K562 (cell line): ENCODE data around the gene TTC6. TPM values are rescaled to one million over a fixed set of nuclear protein-coding genes. Genes with fewer than 3 reads are reported as not detected.

Experiments used
- ATAC-seq: fragments of 200-7000 bp; cut with Tn5 transposase; 3 replicates; pipeline ENCODE4 v1.9.1; 2020; ENCODE audit warnings: moderate library complexity
- BruUV-seq: library from RNA; stranded (reverse); fragments of 400-500 nt; replicated peaks from 2 replicates; lab custom pipeline; 2021; lab: Mats Ljungman, UMichigan
- CTCF ChIA-PET: fragments of 300-600 bp; formaldehyde crosslinking; extraction: SDS; loops from one replicate; lab custom pipeline; 2021; ENCODE audit warnings: low intra/inter-chr PET ratio; lab: Yijun Ruan, JAX
- POLR2A ChIA-PET: fragments of 300-600, 350-650 bp; sonication (Branson Sonifier 250); formaldehyde crosslinking; extraction: SDS; loops from one replicate; lab custom pipeline; 2021; ENCODE audit warnings: antibody characterized with exemption, inconsistent platforms; lab: Yijun Ruan, JAX
- DNase-seq, 4 experiments: peaks; one replicate each; pipeline versions ENCODE4 v3.0.0 to v3.0.0-alpha.2; 2011 to 2018; ENCODE audit warnings: low spot score in 3 of 4, mixed read lengths in 3 of 4; ENCODE audit errors: extremely low read depth in 1 of 4
- FAIRE-seq: peaks from 2 replicates; lab custom pipeline; 2011; peaks lifted over from hg19 to GRCh38; lab: Jason Lieb, UNC
- H2AFZ ChIP-seq: 2 replicates; pipeline ENCODE4 v1.6.0; 2011; ENCODE audit warnings: low read depth, low read length, control low read depth, inconsistent platforms
- H3K27ac ChIP-seq: fragments of 200-600 bp; 3 replicates; pipeline ENCODE4 v1.8.0; 2011; ENCODE audit warnings: low read depth, mild to moderate bottlenecking, control low read depth, inconsistent platforms, low read length, moderate library complexity, mixed read lengths; ENCODE audit errors: extremely low read depth
- H3K27me3 ChIP-seq, 2 experiments: fragments of 300-600 bp in 1 of 2; 2 replicates in 1 of 2; 3 replicates in 1 of 2; pipeline versions ENCODE4 v1.6.0 to v1.8.0; 2011; ENCODE audit warnings: inconsistent platforms in 2 of 2, low read length in 2 of 2, mild to moderate bottlenecking in 1 of 2, mixed read lengths in 1 of 2, moderate library complexity in 1 of 2; ENCODE audit not compliant: control insufficient read depth in 2 of 2, insufficient read depth in 2 of 2
- H3K36me3 ChIP-seq: fragments of 300-600 bp; 3 replicates; pipeline ENCODE4 v1.8.0; 2011; ENCODE audit warnings: mild to moderate bottlenecking, low read length, inconsistent platforms; ENCODE audit not compliant: control insufficient read depth, insufficient read depth
- H3K4me1 ChIP-seq, 2 experiments: fragments of 200-600 bp in 1 of 2; replicated peaks in 1 of 2; 2 replicates in 1 of 2; 3 replicates in 1 of 2; pipeline versions ENCODE4 v1.5.1 to v1.8.0; 2011; ENCODE audit warnings: inconsistent platforms in 2 of 2, low read length in 2 of 2, mild to moderate bottlenecking in 1 of 2, mixed read lengths in 1 of 2, moderate library complexity in 1 of 2; ENCODE audit not compliant: control insufficient read depth in 2 of 2, insufficient read depth in 2 of 2
- H3K4me2 ChIP-seq: 2 replicates; pipeline ENCODE4 v1.6.1; 2011; ENCODE audit warnings: low read length, control low read depth, inconsistent platforms, mixed read lengths; ENCODE audit not compliant: insufficient read depth
- H3K4me3 ChIP-seq: fragments of 200-600 bp; sonication (generic), shearing (Covaris generic); 2 replicates; pipeline ENCODE4 v1.5.1; 2016; ENCODE audit warnings: control low read depth, inconsistent platforms
- H3K79me2 ChIP-seq: fragments of 200-600 bp; 3 replicates; pipeline ENCODE4 v1.8.0; 2011; ENCODE audit warnings: low read length, inconsistent platforms; ENCODE audit not compliant: control insufficient read depth, insufficient read depth
- H3K9ac ChIP-seq, 2 experiments: 2 replicates each; pipeline versions ENCODE4 v1.6.0 to v1.6.1; 2011; ENCODE audit warnings: low read depth in 2 of 2, low read length in 2 of 2, control low read depth in 1 of 2, inconsistent platforms in 1 of 2, mild to moderate bottlenecking in 1 of 2, mixed read lengths in 1 of 2; ENCODE audit not compliant: insufficient read depth in 1 of 2
- H3K9me1 ChIP-seq: one replicate; pipeline ENCODE4 v1.6.0; 2011; ENCODE audit warnings: inconsistent platforms, mild to moderate bottlenecking, low read length, moderate library complexity; ENCODE audit not compliant: control insufficient read depth, insufficient read depth
- H3K9me3 ChIP-seq: replicated peaks from 2 replicates; pipeline ENCODE4 v1.5.1; 2011; ENCODE audit warnings: low read depth, low read length, inconsistent platforms; ENCODE audit not compliant: control insufficient read depth, insufficient read depth
- H4K20me1 ChIP-seq: replicated peaks from 2 replicates; pipeline ENCODE4 v1.6.1; 2011; ENCODE audit warnings: low read length, inconsistent platforms, mixed read lengths; ENCODE audit not compliant: control insufficient read depth, insufficient read depth
- POU5F1 ChIP-seq: fragments of 150-350 bp; IDR thresholded peaks from 2 replicates; pipeline ENCODE4 v1.6.1; 2014; ENCODE audit warnings: borderline replicate concordance, low read length, low read depth, mild to moderate bottlenecking; ENCODE audit not compliant: partially characterized antibody
- WGBS: fragments of 100-300 bp; shearing (Covaris generic); methylation state at CpG from one replicate; pipeline ENCODE4 v1.1.6; 2016; ENCODE audit warnings: low coverage, mixed read lengths; ENCODE audit not compliant: insufficient coverage; ENCODE audit errors: missing lambda C conversion rate; 5-methylcytosine and 5-hydroxymethylcytosine counted together
- in situ Hi-C: fragments of 300-500 bp; cut with MboI; formaldehyde crosslinking; loops from 4 replicates; pipeline ENCODE4 v1.15.0; 2018; ENCODE audit warnings: inconsistent platforms, mixed read lengths
- intact Hi-C: fragments of 100-400 bp; cut with micrococcal nuclease; formaldehyde crosslinking; loops from 2 replicates; pipeline ENCODE4 v1.14.2; 2022
- polyA plus RNA-seq, 8 experiments: library from polyadenylated mRNA; depleted of rRNA in 4 of 8; stranded (reverse) in 5 of 8; unstranded in 3 of 8; fragments of >200 nt; fragmentation: Nextera tagmentation in 2 of 8; fragmentation: Illumina TruSeq in 1 of 8; extraction: Ambion mirVana in 2 of 8; extraction: Trizol in 1 of 8; gene quantifications; 2 replicates each; pipeline versions ENCODE4 v1.2.1 to v1.2.3, GENCODE V29; 2011 to 2014; ENCODE audit warnings: inconsistent platforms in 1 of 8, missing spikeins in 1 of 8
- total RNA-seq, 7 experiments: library from RNA; depleted of rRNA in 6 of 7; stranded (reverse); fragments of >200 nt in 6 of 7; fragmentation: Illumina TruSeq in 2 of 7; extraction: Trizol in 2 of 7; gene quantifications; 2 replicates each; pipeline versions ENCODE4 v1.2.1 to v1.2.3, GENCODE V29; 2011 to 2021; ENCODE audit warnings: low replicate concordance in 1 of 7

Gene TTC6
- total and polyA plus RNA-seq, 9 of the 15 experiments (the other 6 are each of a cell fraction or from before 2014, with no cell fraction given) = 0.04 to 0.23 (median 0.08) TPM; not detected in 5

GRCh38 chr14:37597914-37598746 lies 2.7 kb downstream of the TTC6 start:
- Histone ChIP-seq H2AFZ (no peak overlapping the region), H3K27ac (no peak overlapping the region), H3K9me3 (no peaks in the 10 kb centered on the region; the same call in 1 of the 2 replicates), H3K4me3 (no peak overlapping the region), H3K36me3 (no peaks in the 10 kb centered on the region), H4K20me1 (no peaks in the 10 kb centered on the region), H3K27me3 (peaks cover 11 to 23% of the 10 kb centered on the region in 2 experiments; a peak in 4 of 5 replicates), H3K9ac (no peak overlapping the region), H3K9me1 (no peaks in the 10 kb centered on the region)
- WGBS = 84% methylated on average over 18 of the region's 50 CpGs
- POLR2A ChIA-PET = interaction anchor here (0.6 kb wide), 1 partner anchor 75 kb away, joined by 4 read pairs; no protein-coding TSS in a partner anchor
- BruUV-seq = no TSS peak
- DNase-seq = no peak
- intact Hi-C loops = no loop called here
- FAIRE-seq = no peak
- TF ChIP-seq POU5F1 = no peak
- TF ChIP-seq, all 486 proteins: peak for 0
- no peak for ATAC-seq
- CTCF ChIA-PET = no interaction called here
- no peak overlapping the region for H3K4me2 ChIP-seq
- in situ Hi-C loops = loop anchor here (25.0 kb wide), 1 partner anchor 336 kb away; no protein-coding TSS in a partner anchor
- H3K79me2 ChIP-seq = peaks cover 2% of the 10 kb centered on the region; the same call in 1 of the 3 replicates
- peaks cover 3 to 29% of the 10 kb centered on the region in 2 experiments; a peak in 4 of 5 replicates for H3K4me1 ChIP-seq
